T-helper 9 cell (primary cell): ENCODE results near the gene SNRPF.

Experiments used
- DNase-seq: peaks from one replicate; pipeline ENCODE4 v3.0.0-alpha.2; 2020

The SNRPF gene

GRCh38 chr12:95859947-95860850 lies 1.4 kb downstream of the SNRPF start:
- no peak for DNase-seq

- DNase-seq = no peak
Observed at GRCh38 chr12:95862038-95862437, 3.3 kb downstream of the SNRPF start.

GRCh38 chr12:95863337-95863736 lies 4.6 kb downstream of the SNRPF start:
- no peak for DNase-seq

- no peak for DNase-seq
Observed at GRCh38 chr12:95870897-95871296, 12.1 kb downstream of the SNRPF start.

GRCh38 chr12:95874452-95874851 lies 15.7 kb downstream of the SNRPF start:
- no peak for DNase-seq

- DNase-seq = no peak
Observed at GRCh38 chr12:95877622-95878021, 18.9 kb downstream of the SNRPF start.

GRCh38 chr12:95880895-95881294 lies 22.1 kb downstream of the SNRPF start:
- DNase-seq = no peak

- no peak for DNase-seq
Observed at GRCh38 chr12:95881331-95881955, 22.7 kb downstream of the SNRPF start.

- DNase-seq = no peak
Observed at GRCh38 chr12:95882080-95882479, 23.3 kb downstream of the SNRPF start.

GRCh38 chr12:95882873-95883272 lies 24.1 kb downstream of the SNRPF start:
- DNase-seq = no peak

GRCh38 chr12:95884998-95885397 lies 26.2 kb downstream of the SNRPF start:
- no peak for DNase-seq

GRCh38 chr12:95887311-95887710 lies 28.6 kb downstream of the SNRPF start:
- DNase-seq = no peak

GRCh38 chr12:95890958-95891357 lies 32.2 kb downstream of the SNRPF start:
- DNase-seq = no peak

GRCh38 chr12:95896846-95897245 lies 38.1 kb downstream of the SNRPF start:
- no peak for DNase-seq

GRCh38 chr12:95898081-95898480 lies 39.3 kb downstream of the SNRPF start:
- DNase-seq = no peak

GRCh38 chr12:95908573-95908972 lies 49.8 kb downstream of the SNRPF start:
- DNase-seq = no peak

GRCh38 chr12:95909871-95910270 lies 51.1 kb downstream of the SNRPF start:
- DNase-seq = no peak
